PC-3 (cell line): ENCODE data around the gene GPX4.

ENCODE experiments used
- EZH2 ChIP-seq: fragments of 300-600 bp; sonication (generic); IDR thresholded peaks from one replicate; pipeline ENCODE4 v1.6.1; 2017; ENCODE audit warnings: antibody characterized with exemption, mild to moderate bottlenecking, low read length; ENCODE audit not compliant: unreplicated experiment
- EZH2phosphoT487 ChIP-seq: fragments of 300-600 bp; sonication (generic); IDR thresholded peaks from 2 replicates; pipeline ENCODE4 v1.6.1; 2018; ENCODE audit warnings: mild to moderate bottlenecking, antibody characterized with exemption, low read length, borderline replicate concordance
- TF ChIP-seq, protein P1 (sequence below): fragments of 300-600 bp; sonication (generic); conservative IDR thresholded peaks from 2 replicates; pipeline ENCODE4 v1.5.1; 2017; ENCODE audit warnings: antibody characterized with exemption, low read depth, mild to moderate bottlenecking, low read length

DNA sequence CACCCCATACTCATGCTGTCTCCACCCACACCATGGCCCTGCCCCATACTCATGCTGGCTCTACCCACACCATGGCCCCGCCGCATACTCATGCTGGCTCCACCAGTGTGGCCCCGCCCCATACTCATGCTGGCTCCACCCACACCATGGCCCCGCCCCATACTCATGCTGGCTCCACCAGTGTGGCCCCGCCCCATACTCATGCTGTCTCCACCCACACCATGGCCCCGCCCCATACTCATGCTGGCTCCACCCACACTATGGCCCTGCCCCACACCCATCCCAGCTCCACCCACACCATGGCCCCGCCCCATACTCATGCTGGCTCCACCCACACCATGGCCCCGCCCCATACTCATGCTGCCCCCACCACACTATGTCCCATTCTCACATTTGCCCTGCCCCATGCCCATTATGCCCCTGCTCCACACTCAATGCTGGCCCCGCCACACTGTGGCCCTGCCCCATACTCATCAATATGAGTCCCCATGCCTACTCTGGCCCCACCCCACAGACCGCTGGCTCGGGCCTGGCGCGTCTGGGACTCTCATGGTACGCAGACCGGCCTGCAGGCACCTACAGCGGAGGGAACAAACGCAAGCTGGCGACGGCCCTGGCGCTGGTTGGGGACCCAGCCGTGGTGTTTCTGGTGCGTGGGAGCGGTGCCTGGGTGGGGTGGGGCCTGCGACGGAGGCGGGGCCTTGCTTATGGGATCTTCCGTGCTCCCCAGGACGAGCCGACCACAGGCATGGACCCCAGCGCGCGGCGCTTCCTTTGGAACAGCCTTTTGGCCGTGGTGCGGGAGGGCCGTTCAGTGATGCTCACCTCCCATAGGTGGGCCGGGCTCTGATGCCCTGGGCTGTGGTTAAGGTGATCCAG is 40.5 kb upstream of the GPX4 start:
- TF ChIP-seq, protein P1, sequence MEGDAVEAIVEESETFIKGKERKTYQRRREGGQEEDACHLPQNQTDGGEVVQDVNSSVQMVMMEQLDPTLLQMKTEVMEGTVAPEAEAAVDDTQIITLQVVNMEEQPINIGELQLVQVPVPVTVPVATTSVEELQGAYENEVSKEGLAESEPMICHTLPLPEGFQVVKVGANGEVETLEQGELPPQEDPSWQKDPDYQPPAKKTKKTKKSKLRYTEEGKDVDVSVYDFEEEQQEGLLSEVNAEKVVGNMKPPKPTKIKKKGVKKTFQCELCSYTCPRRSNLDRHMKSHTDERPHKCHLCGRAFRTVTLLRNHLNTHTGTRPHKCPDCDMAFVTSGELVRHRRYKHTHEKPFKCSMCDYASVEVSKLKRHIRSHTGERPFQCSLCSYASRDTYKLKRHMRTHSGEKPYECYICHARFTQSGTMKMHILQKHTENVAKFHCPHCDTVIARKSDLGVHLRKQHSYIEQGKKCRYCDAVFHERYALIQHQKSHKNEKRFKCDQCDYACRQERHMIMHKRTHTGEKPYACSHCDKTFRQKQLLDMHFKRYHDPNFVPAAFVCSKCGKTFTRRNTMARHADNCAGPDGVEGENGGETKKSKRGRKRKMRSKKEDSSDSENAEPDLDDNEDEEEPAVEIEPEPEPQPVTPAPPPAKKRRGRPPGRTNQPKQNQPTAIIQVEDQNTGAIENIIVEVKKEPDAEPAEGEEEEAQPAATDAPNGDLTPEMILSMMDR = no peak
- no peak for TF ChIP-seq EZH2phosphoT487
- no peak for TF ChIP-seq EZH2
